Astrocyte of the spinal cord (primary cell): ENCODE measurements around the gene HLA-E.
A peak's percentile ranks its signal among the peaks of the same experiment; 100 is the strongest.

Experiments
- DNase-seq: peaks from one replicate; pipeline ENCODE4 v3.0.0; 2011; ENCODE audit warnings: low read depth, low spot score
- H3K4me3 ChIP-seq: 2 replicates; pipeline ENCODE4 v1.5.1; 2011; ENCODE audit warnings: low read depth, mild to moderate bottlenecking, low read length, moderate library complexity
- CTCF ChIP-seq: IDR thresholded peaks from 2 replicates; pipeline ENCODE4 v1.5.1; 2012; ENCODE audit warnings: low read depth, mild to moderate bottlenecking, low read length, inconsistent platforms
- in situ Hi-C: cut with HindIII; loops from 2 replicates; pipeline ENCODE4 v1.10.0; 2017; ENCODE audit warnings: low sequenced_read_pairs

HLA-E gene

GRCh38 chr6:30489081-30490025 is at the start of gene HLA-E:
Gene HLA-E (plus strand): TSS chr6:30489509. CDS start chr6:30489532, 23 bp downstream.
- in situ Hi-C loops: no loop called here
- H3K4me3 ChIP-seq: peak within 1 kb of the TSS; percentile 92
- no peak for TF ChIP-seq CTCF
- DNase-seq: peak; percentile 99

GRCh38 chr6:30441171-30441570 is 48.1 kb upstream of the HLA-E start:
- in situ Hi-C loops: no loop called here
- H3K4me3 ChIP-seq: no peak overlapping the region
- DNase-seq: no peak
- TF ChIP-seq CTCF: no peak

- no peak overlapping the region for H3K4me3 ChIP-seq
- DNase-seq: peak; percentile 26
- in situ Hi-C loops: no loop called here
- peak; percentile 15 for TF ChIP-seq CTCF
Measured at GRCh38 chr6:30443657-30444450, 45.5 kb upstream of the HLA-E start.

GRCh38 chr6:30444451-30444742 is 44.9 kb upstream of the HLA-E start:
- TF ChIP-seq CTCF: no peak
- H3K4me3 ChIP-seq: no peak overlapping the region
- DNase-seq: no peak
- in situ Hi-C loops: no loop called here

- H3K4me3 ChIP-seq: no peak overlapping the region
- no peak for TF ChIP-seq CTCF
- DNase-seq: no peak
- in situ Hi-C loops: no loop called here
Measured at GRCh38 chr6:30446259-30446658, 43.0 kb upstream of the HLA-E start.

- in situ Hi-C loops: no loop called here
- H3K4me3 ChIP-seq: no peak overlapping the region
- peak; percentile 10 for DNase-seq
- peak; percentile 47 for TF ChIP-seq CTCF
Measured at GRCh38 chr6:30447237-30447636, 42.1 kb upstream of the HLA-E start.
